ENCODE measurements around the gene RBPJ. TPM values are rescaled to one million over a fixed set of nuclear protein-coding genes. Genes with fewer than 3 reads are reported as not detected.
A peak's percentile ranks its signal among the peaks of the same experiment; 100 is the strongest.

RBPJ gene
- total and polyA plus RNA-seq, 2 of the 8 experiments (the other 6 are each of a cell fraction or from before 2014, with no cell fraction given): 65.5 to 217 TPM

- Histone ChIP-seq H4K20me1 (replicated peaks in 1 of 2; ENCODE audit: control insufficient read depth in 1 of 2, insufficient read depth in 2 of 2, low read length in 2 of 2) (peaks cover 20 to 39% of the 10 kb centered on the region in 2 experiments), H2BK12ac (ENCODE audit: low read depth, low read length) (no peak overlapping the region), H3K79me1 (ENCODE audit: low read depth, low read length) (peaks cover 9% of the 10 kb centered on the region), H2BK120ac (replicated peaks; ENCODE audit: low read depth, low read length) (no peak overlapping the region), H4K91ac (replicated peaks; ENCODE audit: insufficient read length, low read length) (no peak overlapping the region), H3K9me3 (ENCODE audit: insufficient read depth in 2 of 2, low read depth in 1 of 2, low read length in 1 of 2) (no peaks in the 10 kb centered on the region), H3K79me2 (ENCODE audit: control insufficient read depth in 1 of 2, insufficient read depth in 2 of 2, low read length in 2 of 2) (peaks cover 53 to 99% of the 10 kb centered on the region in 2 experiments), H3K9ac (replicated peaks in 1 of 4; ENCODE audit: extremely low read depth in 1 of 4, low read depth in 3 of 4, low read length in 3 of 4) (no peak overlapping the region), H3K4me2 (ENCODE audit: insufficient read depth in 1 of 2, low read depth in 2 of 2, low read length in 2 of 2) (peak overlapping the region in 1 of 2 experiments; percentile 31; a peak in 2 of 4 replicates), H3K23ac (ENCODE audit: insufficient read length) (no peak overlapping the region), H2BK15ac (ENCODE audit: low read length) (no peak overlapping the region), H3K27me3 (replicated peaks in 1 of 4; ENCODE audit: control insufficient read depth in 3 of 4, extremely low read depth in 1 of 4, insufficient read depth in 3 of 4, low read length in 3 of 4) (no peaks in the 10 kb centered on the region), H3K18ac (ENCODE audit: extremely low read depth, low read length) (no peak overlapping the region), H3K36me3 (ENCODE audit: control insufficient read depth in 2 of 4, insufficient read depth in 4 of 4, low read length in 3 of 4) (no peaks in the 10 kb centered on the region), H2BK20ac (ENCODE audit: low read length) (no peak overlapping the region), H4K5ac (ENCODE audit: insufficient read length, low read depth, low read length) (no peak overlapping the region), H3K4ac (replicated peaks; ENCODE audit: insufficient read length, low read depth, low read length) (no peak overlapping the region), H3K27ac (ENCODE audit: low read depth, low read length) (no peak overlapping the region), H3K23me2 (ENCODE audit: low read depth, low read length) (no peaks in the 10 kb centered on the region), H4K8ac (ENCODE audit: extremely low read depth, insufficient read depth, low read length) (no peak overlapping the region), H3K4me3 (ENCODE audit: extremely low read depth in 1 of 4, insufficient read depth in 2 of 4, low read depth in 3 of 4, low read length in 4 of 4) (no peak overlapping the region), H3K14ac (ENCODE audit: insufficient read length) (no peak overlapping the region), H2AK5ac (ENCODE audit: low read depth, low read length) (no peak overlapping the region), H2BK5ac (ENCODE audit: low read depth, low read length) (0 out of 2 replicates have a peak overlapping the region, but pooled peaks have one; percentile 3), H3K4me1 (replicated peaks in 1 of 4; ENCODE audit: control insufficient read depth in 3 of 4, insufficient read depth in 4 of 4, low read length in 3 of 4) (peaks cover 0 to 10% (median 7%) of the 10 kb centered on the region in 4 experiments; a peak in 4 of 7 replicates), H2AFZ (ENCODE audit: low read length) (no peak overlapping the region), H3K56ac (replicated peaks; ENCODE audit: insufficient read length, low read depth, low read length) (no peak overlapping the region)
- FAIRE-seq (no peak), DNase-seq (ENCODE audit: low read depth in 1 of 2, low spot score in 2 of 2) (no peak)
- 72% methylated on average over 1 of the region's 1 CpG; no CpG with 5 or more reads in 1 of the 2 experiments for WGBS, 2 experiments (ENCODE audit: extremely low coverage in 1 of 2, insufficient coverage in 1 of 2, insufficient read length in 1 of 2, insufficient replicate concordance in 2 of 2, low coverage in 1 of 2, low lambda C conversion rate in 2 of 2, missing lambda C conversion rate in 1 of 2)
- CTCF ChIA-PET (ENCODE audit: partially characterized antibody): interaction anchor here (0.6 to 4.4 kb wide), 13 partner anchors 9 to 272 kb away, joined by 3 to 33 read pairs (median 5); no protein-coding TSS in a partner anchor
- POLR2A ChIA-PET (ENCODE audit: partially characterized antibody): interaction anchor here (0.7 to 1.1 kb wide), 3 partner anchors 8 to 162 kb away, joined by 3 read pairs; no protein-coding TSS in a partner anchor
- TF ChIP-seq HDAC6 (IDR thresholded peaks at IDR 0.05; ENCODE audit: low read depth, low read length): no peak
Observed at GRCh38 chr4:26355392-26356052, 34.7 kb downstream of the RBPJ start.

Measured in H1 (cell line).